ENCODE results near the gene TMEM38B. TPM values are rescaled to one million over a fixed set of nuclear protein-coding genes. Genes with fewer than 3 reads are reported as not detected.

TMEM38B gene
- 10 to 100 TPM; 35.9 to 44.9 (median 42.2) TPM for polyA plus RNA-seq (ENCODE audit: insufficient read length in 4 of 4)

- peak; percentile 68 to 79 (median 74) for DNase-seq (ENCODE audit: low read depth in 4 of 4, low spot score in 2 of 4)
Observed at GRCh38 chr9:105694190-105694847, at the start of gene TMEM38B. Gene TMEM38B, plus strand, starts transcription at chr9:105694541. Its CDS starts 120 bp downstream, at chr9:105694661.

- DNase-seq (ENCODE audit: low read depth in 4 of 4, low spot score in 2 of 4), result no peak
Observed at GRCh38 chr9:105646879-105647594, 47.3 kb upstream of the TMEM38B start.

GRCh38 chr9:105647595-105648349, 46.6 kb upstream of the TMEM38B start:
- DNase-seq (ENCODE audit: low read depth in 4 of 4, low spot score in 2 of 4), result no peak

GRCh38 chr9:105651806-105652205, 42.5 kb upstream of the TMEM38B start:
- DNase-seq (ENCODE audit: low read depth in 4 of 4, low spot score in 2 of 4), result no peak

- peak in 1 of 4 donors; percentile 17 for DNase-seq (ENCODE audit: low read depth in 4 of 4, low spot score in 2 of 4)
Observed at GRCh38 chr9:105656131-105656921, 38.0 kb upstream of the TMEM38B start.

GRCh38 chr9:105658351-105658750, 36.0 kb upstream of the TMEM38B start:
- no peak for DNase-seq (ENCODE audit: low read depth in 4 of 4, low spot score in 2 of 4)

GRCh38 chr9:105661011-105661410, 33.3 kb upstream of the TMEM38B start:
- no peak for DNase-seq (ENCODE audit: low read depth in 4 of 4, low spot score in 2 of 4)

- no peak for DNase-seq (ENCODE audit: low read depth in 4 of 4, low spot score in 2 of 4)
Observed at GRCh38 chr9:105662184-105663104, 31.9 kb upstream of the TMEM38B start, which contains the start of gene TAL2. Gene TAL2, plus strand, starts transcription at chr9:105662457. Its CDS starts 40 bp downstream, at chr9:105662497.

GRCh38 chr9:105663914-105664313, 30.4 kb upstream of the TMEM38B start:
- no peak for DNase-seq (ENCODE audit: low read depth in 4 of 4, low spot score in 2 of 4)

- no peak for DNase-seq (ENCODE audit: low read depth in 4 of 4, low spot score in 2 of 4)
Observed at GRCh38 chr9:105667867-105668266, 26.5 kb upstream of the TMEM38B start.

GRCh38 chr9:105670315-105670714, 24.0 kb upstream of the TMEM38B start:
- no peak for DNase-seq (ENCODE audit: low read depth in 4 of 4, low spot score in 2 of 4)

- DNase-seq (ENCODE audit: low read depth in 4 of 4, low spot score in 2 of 4), result no peak
Observed at GRCh38 chr9:105670775-105671174, 23.6 kb upstream of the TMEM38B start.

GRCh38 chr9:105672711-105673234, 21.6 kb upstream of the TMEM38B start:
- DNase-seq (ENCODE audit: low read depth in 4 of 4, low spot score in 2 of 4), result no peak

- DNase-seq (ENCODE audit: low read depth in 4 of 4, low spot score in 2 of 4), result no peak
Observed at GRCh38 chr9:105673850-105674387, 20.4 kb upstream of the TMEM38B start.

GRCh38 chr9:105676351-105676923, 17.9 kb upstream of the TMEM38B start:
- no peak for DNase-seq (ENCODE audit: low read depth in 4 of 4, low spot score in 2 of 4)

- no peak for DNase-seq (ENCODE audit: low read depth in 4 of 4, low spot score in 2 of 4)
Observed at GRCh38 chr9:105678163-105678562, 16.2 kb upstream of the TMEM38B start.

- no peak for DNase-seq (ENCODE audit: low read depth in 4 of 4, low spot score in 2 of 4)
Observed at GRCh38 chr9:105678781-105679180, 15.6 kb upstream of the TMEM38B start.

GRCh38 chr9:105679257-105680022, 14.9 kb upstream of the TMEM38B start:
- no peak for DNase-seq (ENCODE audit: low read depth in 4 of 4, low spot score in 2 of 4)

Measured in left renal cortex interstitium (tissue), 4 donors.